HG03135 (cell line): ENCODE results near the gene CDON.
"Not testable (repeated sequence)": the region's sequence is repeated elsewhere in the genome, so short reads cannot be mapped to it uniquely, and the experiment has no call there.

ENCODE experiments used
- ATAC-seq: cut with Tn5 transposase; IDR thresholded peaks from one replicate; pipeline ENCODE4 v1.9.1; 2021; ENCODE audit warnings: mild to moderate bottlenecking, moderate library complexity; ENCODE audit not compliant: unreplicated experiment

Gene CDON

GRCh38 chr11:126002181-126002580, 60.5 kb downstream of the CDON start:
- ATAC-seq, result no peak

- ATAC-seq, result no peak
Measured at GRCh38 chr11:125999234-125999880, 63.3 kb downstream of the CDON start.

- ATAC-seq, result no peak
Measured at GRCh38 chr11:125998267-125998666, 64.4 kb downstream of the CDON start.

- ATAC-seq, result no peak
Measured at GRCh38 chr11:125995313-125995712, 67.4 kb downstream of the CDON start.

- ATAC-seq, result no peak
Measured at GRCh38 chr11:125994509-125994908, 68.2 kb downstream of the CDON start.

GRCh38 chr11:125992893-125993292, 69.8 kb downstream of the CDON start:
- ATAC-seq, result no peak

- ATAC-seq, result no peak
Measured at GRCh38 chr11:125990244-125990643, 72.4 kb downstream of the CDON start.

GRCh38 chr11:125987066-125987641, 75.5 kb downstream of the CDON start:
- ATAC-seq, result no peak

GRCh38 chr11:125985956-125986355, 76.7 kb downstream of the CDON start:
- not testable (repeated sequence) for ATAC-seq

- no peak for ATAC-seq
Measured at GRCh38 chr11:125982348-125982730, 80.3 kb downstream of the CDON start.

GRCh38 chr11:125980436-125980835, 82.2 kb downstream of the CDON start:
- no peak for ATAC-seq

GRCh38 chr11:125979511-125979910, 83.2 kb downstream of the CDON start:
- no peak for ATAC-seq

- no peak for ATAC-seq
Measured at GRCh38 chr11:125978778-125979407, 83.8 kb downstream of the CDON start.

GRCh38 chr11:125978181-125978716, 84.4 kb downstream of the CDON start:
- no peak for ATAC-seq

GRCh38 chr11:125977333-125977732, 85.3 kb downstream of the CDON start:
- ATAC-seq, result no peak

GRCh38 chr11:125976156-125976555, 86.5 kb downstream of the CDON start:
- ATAC-seq, result no peak

- ATAC-seq, result no peak
Measured at GRCh38 chr11:125975634-125976033, 87.0 kb downstream of the CDON start.

- ATAC-seq, result no peak
Measured at GRCh38 chr11:125974284-125974683, 88.4 kb downstream of the CDON start.

GRCh38 chr11:125971618-125972017, 91.0 kb downstream of the CDON start:
- no peak for ATAC-seq

- no peak for ATAC-seq
Measured at GRCh38 chr11:125968354-125968753, 94.3 kb downstream of the CDON start.

GRCh38 chr11:125967515-125967914, 95.2 kb downstream of the CDON start:
- ATAC-seq, result no peak

GRCh38 chr11:125960771-125961170, 101.9 kb downstream of the CDON start:
- ATAC-seq, result no peak
